Loucy (cell line): ENCODE results near the gene TXNDC11.

Experiments used
- EZH2phosphoT487 ChIP-seq: fragments of 200-600 bp; IDR thresholded peaks from 2 replicates; pipeline ENCODE4 v1.6.1; 2018; ENCODE audit warnings: antibody characterized with exemption, mild to moderate bottlenecking, moderate library complexity, borderline replicate concordance
- TF ChIP-seq, protein P1 (sequence below): fragments of 200-600 bp; sonication (generic); conservative IDR thresholded peaks from 2 replicates; pipeline ENCODE4 v1.5.1; 2014; ENCODE audit warnings: mild to moderate bottlenecking, antibody characterized with exemption, low read length

GRCh38 chr16:11669380-11670146, 73.1 kb downstream of the TXNDC11 start:
- TF ChIP-seq, protein P1, sequence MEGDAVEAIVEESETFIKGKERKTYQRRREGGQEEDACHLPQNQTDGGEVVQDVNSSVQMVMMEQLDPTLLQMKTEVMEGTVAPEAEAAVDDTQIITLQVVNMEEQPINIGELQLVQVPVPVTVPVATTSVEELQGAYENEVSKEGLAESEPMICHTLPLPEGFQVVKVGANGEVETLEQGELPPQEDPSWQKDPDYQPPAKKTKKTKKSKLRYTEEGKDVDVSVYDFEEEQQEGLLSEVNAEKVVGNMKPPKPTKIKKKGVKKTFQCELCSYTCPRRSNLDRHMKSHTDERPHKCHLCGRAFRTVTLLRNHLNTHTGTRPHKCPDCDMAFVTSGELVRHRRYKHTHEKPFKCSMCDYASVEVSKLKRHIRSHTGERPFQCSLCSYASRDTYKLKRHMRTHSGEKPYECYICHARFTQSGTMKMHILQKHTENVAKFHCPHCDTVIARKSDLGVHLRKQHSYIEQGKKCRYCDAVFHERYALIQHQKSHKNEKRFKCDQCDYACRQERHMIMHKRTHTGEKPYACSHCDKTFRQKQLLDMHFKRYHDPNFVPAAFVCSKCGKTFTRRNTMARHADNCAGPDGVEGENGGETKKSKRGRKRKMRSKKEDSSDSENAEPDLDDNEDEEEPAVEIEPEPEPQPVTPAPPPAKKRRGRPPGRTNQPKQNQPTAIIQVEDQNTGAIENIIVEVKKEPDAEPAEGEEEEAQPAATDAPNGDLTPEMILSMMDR: no peak
- no peak for TF ChIP-seq EZH2phosphoT487
